ENCODE measurements around the gene TSEN54. TPM values are rescaled to one million over a fixed set of nuclear protein-coding genes. Genes with fewer than 3 reads are reported as not detected.
"Not testable (repeated sequence)": the region's sequence is repeated elsewhere in the genome, so short reads cannot be mapped to it uniquely, and the experiment has no call there.

Gene TSEN54
- total and polyA plus RNA-seq, 9 donors: 12.5 to 27.3 (median 21.0) TPM

DNA sequence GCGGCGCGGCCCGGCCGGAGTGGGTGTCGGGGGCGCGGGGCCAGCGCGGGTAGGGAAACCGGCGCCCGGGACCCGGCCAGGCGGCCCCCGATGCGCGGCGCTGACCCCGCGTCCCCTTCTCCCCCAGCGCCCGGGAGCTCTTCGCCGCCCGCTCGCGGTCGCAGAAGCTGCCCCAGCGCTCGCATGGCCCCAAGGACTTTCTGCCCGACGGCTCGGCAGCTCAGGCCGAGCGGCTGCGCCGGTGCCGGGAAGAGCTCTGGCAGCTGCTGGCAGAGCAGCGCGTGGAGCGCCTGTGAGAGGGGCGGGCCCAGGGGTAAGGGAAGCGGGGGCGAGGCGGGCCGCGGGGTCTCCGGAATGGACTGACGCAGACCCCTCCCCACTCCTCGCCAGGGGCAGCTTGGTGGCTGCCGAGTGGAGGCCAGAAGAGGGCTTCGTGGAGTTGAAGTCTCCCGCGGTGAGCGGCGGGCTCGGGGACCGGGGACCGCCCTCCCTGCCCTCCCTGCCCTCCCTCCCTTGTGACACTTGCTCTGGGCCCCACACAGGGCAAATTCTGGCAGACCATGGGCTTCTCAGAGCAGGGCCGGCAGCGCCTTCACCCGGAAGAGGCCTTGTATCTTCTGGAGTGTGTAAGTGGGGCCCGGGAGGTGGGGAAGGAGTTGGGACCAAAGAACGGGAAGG, 430 bp downstream of the TSEN54 start:
- Histone ChIP-seq H3K27me3 (ENCODE audit: control insufficient read depth, insufficient read depth, low read length) (no peaks in the 10 kb centered on the region), H3K4me1 (ENCODE audit: control insufficient read depth, insufficient read depth, low read length) (peaks cover 43% of the 10 kb centered on the region), H3K9me3 (replicated peaks; ENCODE audit: control insufficient read depth, low read depth, low read length) (no peaks in the 10 kb centered on the region), H3K4me3 (ENCODE audit: low read length) (peak overlapping the region; percentile 72), H3K27ac (ENCODE audit: low read length) (peak overlapping the region; percentile 71), H3K36me3 (ENCODE audit: control insufficient read depth, insufficient read depth, low read length) (peaks cover 44% of the 10 kb centered on the region)
- WGBS (ENCODE audit: insufficient coverage): under 1% methylated on average over 49 of the region's 65 CpGs
- peak; percentile 60 for DNase-seq

DNA sequence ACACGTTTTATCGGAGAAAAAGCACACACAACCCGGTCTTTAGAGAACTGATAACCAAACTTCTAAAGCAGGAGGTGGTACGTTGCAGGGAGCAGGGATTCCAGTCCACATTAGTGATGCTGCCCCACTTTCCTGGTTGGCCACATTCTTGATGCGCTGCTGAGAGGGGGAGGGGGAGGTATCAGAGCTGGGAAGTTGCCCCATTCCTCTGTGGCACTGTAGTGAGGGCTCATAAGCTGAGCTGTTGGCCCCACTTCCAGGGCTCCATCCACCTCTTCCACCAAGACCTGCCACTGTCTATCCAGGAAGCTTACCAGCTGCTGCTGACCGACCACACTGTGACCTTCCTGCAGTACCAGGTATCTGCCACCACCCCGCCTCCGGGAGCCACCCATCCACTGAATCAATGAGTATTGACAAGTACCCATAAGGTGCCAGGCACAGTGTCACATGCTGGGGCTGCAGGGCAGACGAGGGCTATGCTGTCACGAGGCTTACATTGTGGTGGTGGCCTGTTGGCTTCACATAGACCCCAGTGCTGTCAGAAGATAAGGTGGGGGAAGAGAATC, 1.1 kb downstream of the TSEN54 start:
- Histone ChIP-seq H3K9me3 (replicated peaks; ENCODE audit: control insufficient read depth, low read depth, low read length) (no peaks in the 10 kb centered on the region), H3K4me1 (ENCODE audit: control insufficient read depth, insufficient read depth, low read length) (peaks cover 36% of the 10 kb centered on the region), H3K4me3 (ENCODE audit: low read length) (peak overlapping the region; percentile 72), H3K27ac (ENCODE audit: low read length) (peak overlapping the region; percentile 71), H3K36me3 (ENCODE audit: control insufficient read depth, insufficient read depth, low read length) (peaks cover 44% of the 10 kb centered on the region), H3K27me3 (ENCODE audit: control insufficient read depth, insufficient read depth, low read length) (no peaks in the 10 kb centered on the region)
- DNase-seq: no peak
- WGBS (ENCODE audit: insufficient coverage): 46% methylated on average over 6 of the region's 10 CpGs

DNA sequence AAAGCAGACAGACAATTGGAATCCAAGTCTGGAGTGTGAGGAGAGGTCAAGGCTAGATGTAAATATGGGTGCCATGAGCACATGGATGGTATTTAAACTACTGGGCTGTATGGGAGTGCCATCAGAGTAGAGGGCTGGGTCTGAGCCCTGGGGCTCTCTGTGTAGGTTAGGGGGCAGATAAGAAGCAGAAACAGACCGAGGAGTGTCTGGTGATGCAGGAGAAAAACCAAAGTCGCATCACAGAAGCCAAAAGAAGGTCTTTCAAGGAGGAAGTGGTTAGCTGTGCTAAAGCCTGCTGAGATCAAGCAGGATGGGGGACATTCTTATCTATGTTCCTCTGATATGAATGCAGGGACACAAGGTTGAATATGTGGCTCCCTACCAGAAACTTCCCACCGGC, 1.9 kb downstream of the TSEN54 start:
- H3K27me3 ChIP-seq (ENCODE audit: control insufficient read depth, insufficient read depth, low read length): no peaks in the 10 kb centered on the region
- no peak overlapping the region for H3K4me3 ChIP-seq (ENCODE audit: low read length)
- peaks cover 47% of the 10 kb centered on the region for H3K36me3 ChIP-seq (ENCODE audit: control insufficient read depth, insufficient read depth, low read length)
- no peak for DNase-seq
- WGBS (ENCODE audit: insufficient coverage): 94% methylated on average over 2 of the region's 3 CpGs
- H3K9me3 ChIP-seq (replicated peaks; ENCODE audit: control insufficient read depth, low read depth, low read length): no peaks in the 10 kb centered on the region
- no peak overlapping the region for H3K27ac ChIP-seq (ENCODE audit: low read length)
- H3K4me1 ChIP-seq (ENCODE audit: control insufficient read depth, insufficient read depth, low read length): peaks cover 30% of the 10 kb centered on the region

DNA sequence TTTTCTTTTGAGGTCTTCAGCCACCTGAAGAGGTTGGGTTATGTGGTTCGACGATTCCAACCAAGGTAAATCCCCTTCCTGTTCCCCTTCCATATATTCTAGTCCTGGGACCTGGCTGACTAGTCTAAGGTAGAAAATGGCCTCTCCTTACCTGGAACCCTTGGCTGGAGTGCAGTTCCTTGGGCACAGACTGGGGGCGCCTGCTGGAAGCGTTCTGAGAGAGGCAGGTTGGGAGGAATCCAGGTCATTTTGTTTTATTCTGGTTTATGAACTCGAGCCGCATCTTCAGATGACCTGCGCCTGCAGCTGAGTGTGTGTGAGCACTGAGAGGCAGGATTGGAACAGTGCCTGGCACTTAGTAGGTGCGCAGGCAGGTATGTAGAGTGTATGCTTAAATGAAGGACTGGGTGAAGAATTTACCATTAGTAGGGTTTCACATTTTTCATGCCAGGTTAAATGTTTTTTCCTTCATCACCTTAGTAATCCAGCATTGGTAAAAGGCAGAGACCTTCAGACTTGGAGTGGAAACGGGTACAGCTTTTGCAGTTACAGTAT, 2.7 kb downstream of the TSEN54 start:
- Histone ChIP-seq H3K9me3 (replicated peaks; ENCODE audit: control insufficient read depth, low read depth, low read length) (no peaks in the 10 kb centered on the region), H3K4me1 (ENCODE audit: control insufficient read depth, insufficient read depth, low read length) (peaks cover 21% of the 10 kb centered on the region), H3K4me3 (ENCODE audit: low read length) (no peak overlapping the region), H3K27ac (ENCODE audit: low read length) (no peak overlapping the region), H3K36me3 (ENCODE audit: control insufficient read depth, insufficient read depth, low read length) (peaks cover 49% of the 10 kb centered on the region), H3K27me3 (ENCODE audit: control insufficient read depth, insufficient read depth, low read length) (no peaks in the 10 kb centered on the region)
- no peak for DNase-seq
- 91% methylated on average over 6 of the region's 9 CpGs for WGBS (ENCODE audit: insufficient coverage)

DNA sequence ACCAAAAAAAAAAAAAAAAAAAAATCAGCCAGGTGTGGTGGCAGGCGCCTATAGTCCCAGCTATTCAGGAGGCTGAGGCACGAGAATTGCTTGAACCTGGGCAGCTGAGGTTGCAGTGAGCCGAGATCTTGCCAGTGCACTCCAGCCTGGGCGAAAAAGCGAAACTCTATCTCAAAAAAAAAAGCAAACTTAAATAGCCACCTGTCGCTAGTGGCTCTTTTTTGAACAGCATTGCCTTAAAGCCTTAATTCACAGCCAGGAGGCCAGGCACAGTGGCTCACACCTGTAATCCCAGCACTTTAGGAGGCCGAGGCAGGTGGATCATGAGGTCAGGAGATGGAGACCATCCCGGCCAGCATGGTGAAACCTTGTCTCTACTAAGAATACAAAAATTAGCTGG, 4.1 kb downstream of the TSEN54 start:
- Histone ChIP-seq H3K36me3 (ENCODE audit: control insufficient read depth, insufficient read depth, low read length) (peaks cover 53% of the 10 kb centered on the region), H3K4me1 (ENCODE audit: control insufficient read depth, insufficient read depth, low read length) (peaks cover 21% of the 10 kb centered on the region)
- H3K27ac ChIP-seq (ENCODE audit: low read length); H3K9me3 ChIP-seq (replicated peaks; ENCODE audit: control insufficient read depth, low read depth, low read length); DNase-seq; H3K4me3 ChIP-seq (ENCODE audit: low read length); H3K27me3 ChIP-seq (ENCODE audit: control insufficient read depth, insufficient read depth, low read length): not testable (repeated sequence)
- 96% methylated on average over 6 of the region's 8 CpGs for WGBS (ENCODE audit: insufficient coverage)

DNA sequence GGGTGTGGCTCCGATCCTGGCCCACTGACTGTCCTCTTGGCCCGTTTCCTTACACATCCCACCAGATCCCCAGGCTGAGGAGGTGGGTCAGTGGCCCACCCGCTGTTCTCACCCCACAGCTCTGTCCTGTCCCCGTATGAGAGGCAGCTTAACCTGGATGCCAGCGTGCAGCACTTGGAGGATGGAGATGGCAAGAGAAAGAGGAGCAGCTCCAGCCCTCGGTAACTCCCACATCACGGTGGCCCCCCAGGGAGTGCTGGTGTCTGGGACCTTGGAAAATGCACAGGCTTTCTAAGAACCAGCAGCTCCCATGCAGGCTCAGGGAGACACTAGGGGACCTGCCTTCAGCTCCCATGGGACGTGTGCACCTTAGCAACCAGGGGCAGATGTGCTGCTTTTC, 5.0 kb downstream of the TSEN54 start:
- peaks cover 23% of the 10 kb centered on the region for H3K4me1 ChIP-seq (ENCODE audit: control insufficient read depth, insufficient read depth, low read length)
- DNase-seq: no peak
- H3K27me3 ChIP-seq (ENCODE audit: control insufficient read depth, insufficient read depth, low read length): peaks cover 8% of the 10 kb centered on the region
- H3K36me3 ChIP-seq (ENCODE audit: control insufficient read depth, insufficient read depth, low read length): peaks cover 53% of the 10 kb centered on the region
- no peak overlapping the region for H3K27ac ChIP-seq (ENCODE audit: low read length)
- no peaks in the 10 kb centered on the region for H3K9me3 ChIP-seq (replicated peaks; ENCODE audit: control insufficient read depth, low read depth, low read length)
- 82% methylated on average over 6 of the region's 8 CpGs for WGBS (ENCODE audit: insufficient coverage)
- no peak overlapping the region for H3K4me3 ChIP-seq (ENCODE audit: low read length)

DNA sequence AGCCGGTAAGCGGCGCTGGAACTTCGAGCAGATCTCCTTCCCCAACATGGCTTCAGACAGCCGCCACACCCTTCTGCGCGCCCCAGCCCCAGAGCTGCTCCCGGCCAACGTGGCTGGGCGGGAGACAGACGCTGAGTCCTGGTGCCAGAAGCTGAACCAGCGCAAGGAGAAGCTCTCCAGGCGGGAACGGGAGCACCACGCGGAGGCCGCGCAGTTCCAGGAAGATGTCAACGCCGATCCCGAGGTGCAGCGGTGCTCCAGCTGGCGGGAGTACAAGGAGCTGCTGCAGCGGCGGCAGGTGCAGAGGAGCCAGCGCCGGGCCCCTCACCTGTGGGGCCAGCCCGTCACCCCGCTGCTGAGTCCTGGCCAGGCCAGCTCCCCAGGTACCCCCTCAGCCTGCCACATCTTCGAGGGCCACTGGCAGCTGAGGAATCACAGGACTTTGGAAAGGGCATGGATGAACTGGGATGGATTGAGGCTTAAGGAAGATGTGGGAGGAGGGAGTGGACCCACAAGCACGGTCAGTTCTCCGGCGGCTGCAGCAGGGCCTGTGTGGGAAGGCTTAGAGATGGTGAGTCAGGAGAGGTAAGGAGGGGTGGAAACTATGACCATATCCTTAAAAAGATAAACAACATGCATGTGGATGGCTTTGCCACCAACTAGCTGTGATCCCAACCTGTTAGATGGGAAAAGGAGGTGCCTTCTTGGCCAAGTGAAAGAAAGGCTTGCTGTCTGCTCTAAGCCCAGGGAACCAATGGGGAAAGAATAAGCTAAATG, 5.8 kb downstream of the TSEN54 start:
- DNase-seq: no peak
- H3K4me3 ChIP-seq (ENCODE audit: low read length): no peak overlapping the region
- 82% methylated on average over 25 of the region's 33 CpGs for WGBS (ENCODE audit: insufficient coverage)
- H3K9me3 ChIP-seq (replicated peaks; ENCODE audit: control insufficient read depth, low read depth, low read length): no peaks in the 10 kb centered on the region
- H3K4me1 ChIP-seq (ENCODE audit: control insufficient read depth, insufficient read depth, low read length): peaks cover 24% of the 10 kb centered on the region
- H3K27me3 ChIP-seq (ENCODE audit: control insufficient read depth, insufficient read depth, low read length): peaks cover 16% of the 10 kb centered on the region
- peaks cover 53% of the 10 kb centered on the region for H3K36me3 ChIP-seq (ENCODE audit: control insufficient read depth, insufficient read depth, low read length)
- H3K27ac ChIP-seq (ENCODE audit: low read length): no peak overlapping the region

DNA sequence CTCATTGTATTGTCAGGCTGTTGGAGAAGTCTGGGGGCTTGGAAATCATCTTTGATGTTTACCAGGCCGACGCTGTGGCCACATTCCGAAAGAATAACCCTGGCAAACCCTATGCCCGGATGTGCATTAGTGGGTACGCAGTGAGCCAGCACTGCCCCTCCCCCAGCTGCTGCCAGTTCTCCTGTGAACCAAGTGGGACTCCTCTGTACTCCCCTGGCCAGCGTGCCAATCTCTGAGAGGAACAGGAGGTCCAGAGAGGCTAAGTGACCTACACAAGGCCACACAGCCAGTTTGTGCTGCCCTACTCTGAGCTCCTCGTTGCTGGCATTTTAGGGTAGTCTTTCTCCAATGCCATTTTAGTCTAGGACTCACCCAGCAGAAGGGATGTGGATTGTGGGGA, 7.3 kb downstream of the TSEN54 start:
- no peak for DNase-seq
- 87% methylated on average over 5 of the region's 7 CpGs for WGBS (ENCODE audit: insufficient coverage)
- Histone ChIP-seq H3K4me3 (ENCODE audit: low read length) (no peak overlapping the region), H3K27me3 (ENCODE audit: control insufficient read depth, insufficient read depth, low read length) (peaks cover 18% of the 10 kb centered on the region), H3K36me3 (ENCODE audit: control insufficient read depth, insufficient read depth, low read length) (peaks cover 44% of the 10 kb centered on the region), H3K4me1 (ENCODE audit: control insufficient read depth, insufficient read depth, low read length) (peaks cover 16% of the 10 kb centered on the region), H3K9me3 (replicated peaks; ENCODE audit: control insufficient read depth, low read depth, low read length) (no peaks in the 10 kb centered on the region), H3K27ac (ENCODE audit: low read length) (no peak overlapping the region)

DNA sequence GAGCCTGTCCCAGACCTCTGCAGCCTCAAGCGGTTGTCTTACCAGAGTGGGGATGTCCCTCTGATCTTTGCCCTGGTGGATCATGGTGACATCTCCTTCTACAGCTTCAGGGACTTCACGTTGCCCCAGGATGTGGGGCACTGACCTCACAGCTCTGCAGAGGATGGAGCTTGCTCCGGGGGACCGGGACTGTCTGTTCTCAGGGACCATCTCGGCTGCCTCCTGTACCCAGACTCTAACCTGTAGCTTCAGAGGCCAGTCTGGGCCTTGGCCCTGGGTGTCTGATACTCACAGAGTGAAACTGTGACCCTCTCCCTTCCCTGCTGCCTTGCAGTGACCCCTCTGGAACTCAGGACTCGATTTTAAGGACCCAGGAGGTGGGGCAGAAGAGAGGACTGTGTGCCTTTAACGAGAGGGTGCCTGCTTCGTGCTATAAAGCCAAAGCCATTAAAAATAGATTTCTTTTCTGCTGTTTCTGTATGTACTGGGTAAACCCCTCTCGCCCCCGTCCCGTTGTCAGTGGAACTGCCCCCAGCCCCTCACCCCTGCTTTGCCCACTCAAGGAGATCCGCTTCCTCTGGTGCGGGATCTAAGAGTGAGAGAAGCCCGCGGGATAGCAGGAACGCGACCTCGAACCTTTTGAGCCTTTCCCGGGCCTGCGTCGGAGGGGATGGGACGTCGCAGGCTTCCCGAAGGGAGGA, 8.1 kb downstream of the TSEN54 start:
- Histone ChIP-seq H3K4me3 (ENCODE audit: low read length) (no peak overlapping the region), H3K27ac (ENCODE audit: low read length) (no peak overlapping the region), H3K36me3 (ENCODE audit: control insufficient read depth, insufficient read depth, low read length) (peaks cover 37% of the 10 kb centered on the region), H3K27me3 (ENCODE audit: control insufficient read depth, insufficient read depth, low read length) (peaks cover 18% of the 10 kb centered on the region), H3K4me1 (ENCODE audit: control insufficient read depth, insufficient read depth, low read length) (peaks cover 16% of the 10 kb centered on the region), H3K9me3 (replicated peaks; ENCODE audit: control insufficient read depth, low read depth, low read length) (no peaks in the 10 kb centered on the region)
- no peak for DNase-seq
- WGBS (ENCODE audit: insufficient coverage): 22% methylated on average over 8 of the region's 24 CpGs
